HepG2 (cell line): ENCODE data around the gene KCNAB1. TPM values are rescaled to one million over a fixed set of nuclear protein-coding genes. Genes with fewer than 3 reads are reported as not detected.

ENCODE experiments used
- AHR ChIP-seq: IDR thresholded peaks from 2 replicates; pipeline ENCODE4 v1.6.1; 2018; ENCODE audit warnings: missing genetic modification reagents, missing compliant biosample characterization
- ARNT ChIP-seq: fragments of 450-650 bp; IDR thresholded peaks from 2 replicates; pipeline ENCODE4 v1.6.1; 2017
- CBX2 ChIP-seq, 2 experiments: fragments of 200-600 bp in 1 of 2; sonication (generic); formaldehyde crosslinking in 1 of 2; IDR thresholded peaks; 2 replicates each; pipeline versions ENCODE4 v1.7.0 to v1.8.1; 2018 to 2022; ENCODE audit warnings: low read depth in 2 of 2, low read length in 1 of 2, mild to moderate bottlenecking in 1 of 2, missing genetic modification reagents in 1 of 2
- CC2D1A ChIP-seq: sonication (generic); formaldehyde crosslinking; IDR thresholded peaks from 2 replicates; pipeline ENCODE4 v1.8.1; 2023; ENCODE audit warnings: mild to moderate bottlenecking, missing genetic modification reagents
- EP300 ChIP-seq, 3 experiments: sonication (generic) in 1 of 3; formaldehyde crosslinking in 1 of 3; IDR thresholded peaks; 2 replicates each; pipeline versions ENCODE4 v1.5.1 to v1.6.1; 2011 to 2020; ENCODE audit warnings: low read depth in 2 of 3, low read length in 2 of 3, borderline replicate concordance in 1 of 3, improper control_type of control experiment in 1 of 3, mild to moderate bottlenecking in 1 of 3, missing genetic modification reagents in 1 of 3, moderate library complexity in 1 of 3
- HDAC1 ChIP-seq: sonication (generic); formaldehyde crosslinking; IDR thresholded peaks from 2 replicates; pipeline ENCODE4 v1.5.1; 2020; ENCODE audit warnings: mild to moderate bottlenecking, missing genetic modification reagents
- MAFK ChIP-seq, 2 experiments: IDR thresholded peaks in 1 of 2; conservative IDR thresholded peaks in 1 of 2; 2 replicates each; pipeline ENCODE4 v1.6.1; 2011; ENCODE audit warnings: improper control_type of control experiment in 2 of 2, low read length in 2 of 2
- NONO ChIP-seq, 2 experiments: fragments of 450-650 bp in 1 of 2; sonication (generic) in 1 of 2; formaldehyde crosslinking in 1 of 2; IDR thresholded peaks in 1 of 2; conservative IDR thresholded peaks in 1 of 2; 2 replicates each; pipeline versions ENCODE4 v1.6.1 to v1.8.0; 2017 to 2022; ENCODE audit warnings: mild to moderate bottlenecking in 1 of 2, missing genetic modification reagents in 1 of 2, moderate library complexity in 1 of 2
- RXRA ChIP-seq: sonication (generic); formaldehyde crosslinking; IDR thresholded peaks from 2 replicates; pipeline ENCODE4 v1.5.1; 2020; ENCODE audit warnings: missing genetic modification reagents
- SMAD3 ChIP-seq: sonication (generic); formaldehyde crosslinking; IDR thresholded peaks from 2 replicates; pipeline ENCODE4 v1.4.0; 2020; ENCODE audit warnings: missing genetic modification reagents
- THAP11 ChIP-seq: IDR thresholded peaks from 2 replicates; pipeline ENCODE4 v1.6.1; 2016; ENCODE audit warnings: missing biosample characterization, missing genetic modification reagents
- ZBTB42 ChIP-seq: sonication (generic); formaldehyde crosslinking; IDR thresholded peaks from 2 replicates; pipeline ENCODE4 v1.5.0; 2020; ENCODE audit warnings: mild to moderate bottlenecking, missing genetic modification reagents
- ZNF33B ChIP-seq: sonication (generic); formaldehyde crosslinking; IDR thresholded peaks from 2 replicates; pipeline ENCODE4 v1.5.1; 2020; ENCODE audit warnings: mild to moderate bottlenecking, missing genetic modification reagents
- ZNF431 ChIP-seq: sonication (generic); formaldehyde crosslinking; IDR thresholded peaks from 2 replicates; pipeline ENCODE4 v1.9.0; 2022; ENCODE audit warnings: missing genetic modification reagents, low read depth, mild to moderate bottlenecking, borderline replicate concordance
- ZNF513 ChIP-seq: sonication (generic); formaldehyde crosslinking; conservative IDR thresholded peaks from 2 replicates; pipeline ENCODE4 v1.5.0; 2020; ENCODE audit warnings: missing genetic modification reagents
- ZNF710 ChIP-seq: sonication (generic); formaldehyde crosslinking; IDR thresholded peaks from 2 replicates; pipeline ENCODE4 v1.5.0; 2020; ENCODE audit warnings: mild to moderate bottlenecking, missing genetic modification reagents, borderline replicate concordance
- ZNF775 ChIP-seq: sonication (generic); formaldehyde crosslinking; IDR thresholded peaks from 2 replicates; pipeline ENCODE4 v1.4.0; 2020; ENCODE audit warnings: missing genetic modification reagents, mild to moderate bottlenecking, moderate library complexity, borderline replicate concordance
- ZNF776 ChIP-seq: sonication (generic); formaldehyde crosslinking; IDR thresholded peaks from 2 replicates; pipeline ENCODE4 v1.4.0; 2020; ENCODE audit warnings: mild to moderate bottlenecking, missing genetic modification reagents
- polyA plus RNA-seq, 8 experiments: library from polyadenylated mRNA; depleted of rRNA in 3 of 8; stranded (reverse) in 7 of 8; unstranded in 1 of 8; fragments of >200 nt; fragmentation: Illumina TruSeq in 4 of 8; extraction: Trizol in 4 of 8; gene quantifications; 2 replicates each; pipeline versions ENCODE4 v1.2.1 to v1.2.3, GENCODE V29; 2011 to 2016; ENCODE audit warnings: low read depth in 4 of 8, missing spikeins in 1 of 8, mixed read lengths in 1 of 8; ENCODE audit not compliant: insufficient read depth in 1 of 8
- total RNA-seq, 5 experiments: library from RNA; depleted of rRNA; stranded (reverse); fragments of >200 nt; fragmentation: Illumina TruSeq; extraction: Trizol; gene quantifications; 2 replicates each; pipeline ENCODE4 v1.2.3, GENCODE V29; 2016; ENCODE audit warnings: low read depth in 1 of 5
- TF ChIP-seq, protein P1 (sequence below): sonication (generic); formaldehyde crosslinking; IDR thresholded peaks from 2 replicates; pipeline ENCODE4 v1.4.0; 2020; ENCODE audit warnings: missing genetic modification reagents
- TF ChIP-seq, protein P2 (sequence below): sonication (generic); formaldehyde crosslinking; IDR thresholded peaks from 2 replicates; pipeline ENCODE4 v1.4.0; 2020; ENCODE audit warnings: missing genetic modification reagents, borderline replicate concordance

Gene KCNAB1
- total and polyA plus RNA-seq, 2 of the 13 experiments (the other 11 are each of a cell fraction or from before 2014, with no cell fraction given): not detected

DNA sequence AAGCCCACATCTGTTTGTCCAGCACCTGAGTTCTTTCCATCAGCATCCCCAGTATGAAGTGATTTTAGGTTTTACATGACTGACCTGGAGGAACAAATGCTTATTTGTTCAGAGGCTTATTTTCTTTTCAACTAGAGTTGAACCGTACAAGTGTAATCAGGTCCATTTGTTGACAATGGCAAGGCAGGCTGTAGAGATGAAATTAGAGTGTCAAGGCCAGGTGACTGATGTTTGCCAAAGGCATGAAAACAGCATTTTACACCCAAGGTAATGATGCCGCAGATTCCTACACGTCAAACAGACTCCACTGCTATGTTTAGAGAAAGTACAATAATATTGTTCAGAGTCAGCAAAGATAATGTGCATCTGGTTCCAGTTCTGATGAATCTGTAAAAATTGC is 96.5 kb downstream of the KCNAB1 start (continued):
- no peak for TF ChIP-seq ZNF513 (CRISPR knock-in tag)
- peak in 1 of 2 experiments; percentile 58; a peak in 1 of 4 replicates for TF ChIP-seq EP300 (IDR thresholded peaks at IDR 0.05; ENCODE audit: low read depth in 2 of 2, low read length in 2 of 2)
- no peak; the same call in 1 of the 2 replicates for TF ChIP-seq EP300 (CRISPR knock-in tag; IDR thresholded peaks at IDR 0.05; ENCODE audit: borderline replicate concordance)
- peak; percentile 16 to 29; a peak in 3 of 4 replicates for TF ChIP-seq MAFK (conservative IDR thresholded peaks at IDR 0.05 in 1 of 2, IDR thresholded peaks at IDR 0.05 in 1 of 2; ENCODE audit: low read length in 2 of 2)
- TF ChIP-seq SMAD3: 0 out of 2 replicates have a peak, but pooled peaks have one; percentile 56
- peak; percentile 82 for TF ChIP-seq HDAC1 (CRISPR knock-in tag)
- no peak for TF ChIP-seq CBX2 (IDR thresholded peaks at IDR 0.05; ENCODE audit: low read depth, low read length)
- TF ChIP-seq CBX2 (CRISPR knock-in tag; IDR thresholded peaks at IDR 0.05; ENCODE audit: low read depth): no peak
- TF ChIP-seq ZNF775 (CRISPR knock-in tag): no peak
- TF ChIP-seq, protein P1, sequence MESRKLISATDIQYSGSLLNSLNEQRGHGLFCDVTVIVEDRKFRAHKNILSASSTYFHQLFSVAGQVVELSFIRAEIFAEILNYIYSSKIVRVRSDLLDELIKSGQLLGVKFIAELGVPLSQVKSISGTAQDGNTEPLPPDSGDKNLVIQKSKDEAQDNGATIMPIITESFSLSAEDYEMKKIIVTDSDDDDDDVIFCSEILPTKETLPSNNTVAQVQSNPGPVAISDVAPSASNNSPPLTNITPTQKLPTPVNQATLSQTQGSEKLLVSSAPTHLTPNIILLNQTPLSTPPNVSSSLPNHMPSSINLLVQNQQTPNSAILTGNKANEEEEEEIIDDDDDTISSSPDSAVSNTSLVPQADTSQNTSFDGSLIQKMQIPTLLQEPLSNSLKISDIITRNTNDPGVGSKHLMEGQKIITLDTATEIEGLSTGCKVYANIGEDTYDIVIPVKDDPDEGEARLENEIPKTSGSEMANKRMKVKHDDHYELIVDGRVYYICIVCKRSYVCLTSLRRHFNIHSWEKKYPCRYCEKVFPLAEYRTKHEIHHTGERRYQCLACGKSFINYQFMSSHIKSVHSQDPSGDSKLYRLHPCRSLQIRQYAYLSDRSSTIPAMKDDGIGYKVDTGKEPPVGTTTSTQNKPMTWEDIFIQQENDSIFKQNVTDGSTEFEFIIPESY (CRISPR knock-in tag): no peak
- no peak for TF ChIP-seq ARNT
- no peak for TF ChIP-seq ZBTB42 (CRISPR knock-in tag)
- TF ChIP-seq CC2D1A (CRISPR knock-in tag): no peak
- TF ChIP-seq AHR: no peak
- TF ChIP-seq, protein P2, sequence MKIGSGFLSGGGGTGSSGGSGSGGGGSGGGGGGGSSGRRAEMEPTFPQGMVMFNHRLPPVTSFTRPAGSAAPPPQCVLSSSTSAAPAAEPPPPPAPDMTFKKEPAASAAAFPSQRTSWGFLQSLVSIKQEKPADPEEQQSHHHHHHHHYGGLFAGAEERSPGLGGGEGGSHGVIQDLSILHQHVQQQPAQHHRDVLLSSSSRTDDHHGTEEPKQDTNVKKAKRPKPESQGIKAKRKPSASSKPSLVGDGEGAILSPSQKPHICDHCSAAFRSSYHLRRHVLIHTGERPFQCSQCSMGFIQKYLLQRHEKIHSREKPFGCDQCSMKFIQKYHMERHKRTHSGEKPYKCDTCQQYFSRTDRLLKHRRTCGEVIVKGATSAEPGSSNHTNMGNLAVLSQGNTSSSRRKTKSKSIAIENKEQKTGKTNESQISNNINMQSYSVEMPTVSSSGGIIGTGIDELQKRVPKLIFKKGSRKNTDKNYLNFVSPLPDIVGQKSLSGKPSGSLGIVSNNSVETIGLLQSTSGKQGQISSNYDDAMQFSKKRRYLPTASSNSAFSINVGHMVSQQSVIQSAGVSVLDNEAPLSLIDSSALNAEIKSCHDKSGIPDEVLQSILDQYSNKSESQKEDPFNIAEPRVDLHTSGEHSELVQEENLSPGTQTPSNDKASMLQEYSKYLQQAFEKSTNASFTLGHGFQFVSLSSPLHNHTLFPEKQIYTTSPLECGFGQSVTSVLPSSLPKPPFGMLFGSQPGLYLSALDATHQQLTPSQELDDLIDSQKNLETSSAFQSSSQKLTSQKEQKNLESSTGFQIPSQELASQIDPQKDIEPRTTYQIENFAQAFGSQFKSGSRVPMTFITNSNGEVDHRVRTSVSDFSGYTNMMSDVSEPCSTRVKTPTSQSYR (CRISPR knock-in tag): 0 out of 2 replicates have a peak, but pooled peaks have one; percentile 15
- TF ChIP-seq RXRA: peak; percentile 88; the same call in 1 of the 2 replicates
- no peak; the same call in 1 of the 2 replicates for TF ChIP-seq ZNF431 (CRISPR knock-in tag)
- peak; percentile 67; the same call in 1 of the 2 replicates for TF ChIP-seq ZNF710 (CRISPR knock-in tag)
- TF ChIP-seq NONO (IDR thresholded peaks at IDR 0.05): no peak
- no peak for TF ChIP-seq NONO (CRISPR knock-in tag; conservative IDR thresholded peaks at IDR 0.05)
- 0 out of 2 replicates have a peak, but pooled peaks have one; percentile 38 for TF ChIP-seq THAP11
- no peak for TF ChIP-seq ZNF33B
- TF ChIP-seq ZNF776: no peak
- TF ChIP-seq, all 625 proteins: peak for 98
